Bronchial epithelial cell (primary cell): ENCODE results near the gene FLCN. TPM values are rescaled to one million over a fixed set of nuclear protein-coding genes. Genes with fewer than 3 reads are reported as not detected.

Experiments used
- DNase-seq: peaks from one replicate; pipeline ENCODE4 v3.0.0-alpha.2; 2010; ENCODE audit warnings: low read depth
- FAIRE-seq: peaks from 2 replicates; lab custom pipeline; 2011; peaks lifted over from hg19 to GRCh38; lab: Jason Lieb, UNC
- H3K27me3 ChIP-seq: 2 replicates; pipeline ENCODE4 v1.5.1; 2011; ENCODE audit warnings: low read length; ENCODE audit not compliant: control insufficient read depth, insufficient read depth
- H3K36me3 ChIP-seq: 2 replicates; pipeline ENCODE4 v1.5.1; 2011; ENCODE audit warnings: low read length; ENCODE audit not compliant: control insufficient read depth, insufficient read depth
- H3K4me3 ChIP-seq: 2 replicates; pipeline ENCODE4 v1.5.1; 2011; ENCODE audit warnings: mild to moderate bottlenecking, low read depth, low read length, control low read depth
- total RNA-seq: library from RNA; depleted of rRNA; stranded (reverse); fragments of >200 nt; gene quantifications from 2 replicates; pipeline ENCODE4 v1.2.1, GENCODE V29; 2014
- TF ChIP-seq, protein P1 (sequence below): IDR thresholded peaks from 2 replicates; pipeline ENCODE4 v1.5.1; 2011; ENCODE audit warnings: mild to moderate bottlenecking, moderate library complexity, low read length, control low read depth, inconsistent platforms; ENCODE audit not compliant: insufficient read depth, severe bottlenecking

FLCN gene
- total RNA-seq, 1 donor from 2014 or later, result 51.1 TPM

DNA sequence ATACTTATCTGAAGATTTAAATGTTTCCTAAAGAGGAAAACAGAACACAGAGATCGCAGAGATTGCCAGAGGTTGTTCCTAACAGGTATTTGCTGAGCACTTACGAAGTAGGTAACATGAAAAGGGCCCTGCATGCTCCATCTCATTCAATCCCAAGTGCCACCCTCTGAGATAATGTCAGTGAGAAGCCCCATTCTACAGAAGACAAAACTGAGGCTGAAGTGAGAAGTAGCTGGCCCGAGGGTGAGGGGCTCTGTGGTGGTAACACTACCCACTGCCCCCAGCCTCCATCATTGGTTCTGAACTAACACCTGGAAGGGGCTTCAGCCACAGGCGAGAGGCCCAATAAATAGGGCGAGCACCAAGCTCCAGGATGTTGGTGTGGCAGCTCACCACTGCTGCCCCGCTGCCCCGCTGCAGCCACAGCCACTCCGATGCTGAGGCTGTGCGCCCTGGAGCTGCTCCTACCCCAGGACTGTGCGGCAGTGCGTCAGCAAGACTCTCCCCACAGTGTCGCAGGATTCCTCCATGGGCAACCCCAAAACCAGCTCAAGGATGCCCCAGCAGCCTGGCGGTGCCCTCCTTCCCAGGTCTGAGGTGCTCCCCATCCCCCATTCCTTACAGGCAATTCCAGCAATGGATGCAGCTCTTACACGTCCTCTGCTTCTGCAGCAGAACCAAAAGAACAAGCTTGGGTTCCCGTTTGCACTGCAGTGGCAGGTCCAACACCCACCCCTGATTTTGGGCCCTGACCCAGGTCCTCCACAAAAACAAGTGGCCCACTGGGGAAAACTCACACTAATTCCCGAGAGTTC, 10.3 kb downstream of the FLCN start:
- peaks cover 52% of the 10 kb centered on the region for H3K36me3 ChIP-seq

DNA sequence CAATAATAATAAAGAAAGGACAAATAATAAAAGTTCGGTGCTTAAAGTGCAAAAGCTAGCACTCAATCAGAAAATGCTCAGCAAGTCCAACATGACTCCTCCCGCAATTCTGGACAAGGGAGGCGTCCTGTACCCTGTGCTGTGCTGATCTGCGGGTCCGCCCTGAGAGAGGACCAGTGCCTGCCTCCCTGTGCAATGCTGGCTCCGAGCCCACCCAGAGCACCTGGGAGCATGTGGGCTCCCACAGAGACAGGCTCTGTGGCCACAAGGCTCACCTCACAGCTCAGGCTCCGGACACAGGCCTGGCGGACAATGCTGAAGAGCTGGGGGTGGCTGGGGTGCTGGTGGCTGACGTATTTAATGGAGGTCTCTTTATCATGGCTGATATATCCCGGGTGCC, 11.1 kb downstream of the FLCN start:
- TF ChIP-seq, protein P1, sequence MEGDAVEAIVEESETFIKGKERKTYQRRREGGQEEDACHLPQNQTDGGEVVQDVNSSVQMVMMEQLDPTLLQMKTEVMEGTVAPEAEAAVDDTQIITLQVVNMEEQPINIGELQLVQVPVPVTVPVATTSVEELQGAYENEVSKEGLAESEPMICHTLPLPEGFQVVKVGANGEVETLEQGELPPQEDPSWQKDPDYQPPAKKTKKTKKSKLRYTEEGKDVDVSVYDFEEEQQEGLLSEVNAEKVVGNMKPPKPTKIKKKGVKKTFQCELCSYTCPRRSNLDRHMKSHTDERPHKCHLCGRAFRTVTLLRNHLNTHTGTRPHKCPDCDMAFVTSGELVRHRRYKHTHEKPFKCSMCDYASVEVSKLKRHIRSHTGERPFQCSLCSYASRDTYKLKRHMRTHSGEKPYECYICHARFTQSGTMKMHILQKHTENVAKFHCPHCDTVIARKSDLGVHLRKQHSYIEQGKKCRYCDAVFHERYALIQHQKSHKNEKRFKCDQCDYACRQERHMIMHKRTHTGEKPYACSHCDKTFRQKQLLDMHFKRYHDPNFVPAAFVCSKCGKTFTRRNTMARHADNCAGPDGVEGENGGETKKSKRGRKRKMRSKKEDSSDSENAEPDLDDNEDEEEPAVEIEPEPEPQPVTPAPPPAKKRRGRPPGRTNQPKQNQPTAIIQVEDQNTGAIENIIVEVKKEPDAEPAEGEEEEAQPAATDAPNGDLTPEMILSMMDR, result no peak
- FAIRE-seq, result no peak
- no peaks in the 10 kb centered on the region for H3K27me3 ChIP-seq
- H3K36me3 ChIP-seq, result peaks cover 54% of the 10 kb centered on the region
- DNase-seq, result no peak
- no peak overlapping the region for H3K4me3 ChIP-seq

More for the DNA sequence above, 10.3 kb downstream of the FLCN start:
- TF ChIP-seq, protein P1, result no peak
- FAIRE-seq, result no peak
- H3K4me3 ChIP-seq, result no peak overlapping the region
- H3K27me3 ChIP-seq, result no peaks in the 10 kb centered on the region
- no peak for DNase-seq

DNA sequence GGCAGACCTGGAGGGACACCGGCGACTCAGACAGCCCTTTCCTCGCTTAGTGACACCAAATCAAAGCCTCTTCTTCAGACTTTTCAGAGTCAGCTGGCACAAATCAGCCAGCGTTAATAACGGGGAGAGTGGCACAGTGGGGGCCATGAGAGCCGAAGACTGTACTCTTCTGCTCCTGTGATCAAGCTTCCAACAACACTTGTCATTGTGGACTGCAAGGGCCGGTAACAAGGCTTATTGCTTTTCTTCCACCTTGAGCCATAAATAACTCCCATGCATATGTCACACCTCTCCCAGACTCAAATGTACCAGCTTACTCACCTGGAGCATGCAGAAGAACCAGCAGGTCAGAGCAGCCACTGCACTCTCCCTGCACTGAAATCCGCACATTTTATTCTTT, 12.8 kb downstream of the FLCN start:
- FAIRE-seq (no peak), DNase-seq (no peak)
- no peaks in the 10 kb centered on the region for H3K27me3 ChIP-seq
- TF ChIP-seq, protein P1, result no peak
- peaks cover 58% of the 10 kb centered on the region for H3K36me3 ChIP-seq
- no peak overlapping the region for H3K4me3 ChIP-seq

DNA sequence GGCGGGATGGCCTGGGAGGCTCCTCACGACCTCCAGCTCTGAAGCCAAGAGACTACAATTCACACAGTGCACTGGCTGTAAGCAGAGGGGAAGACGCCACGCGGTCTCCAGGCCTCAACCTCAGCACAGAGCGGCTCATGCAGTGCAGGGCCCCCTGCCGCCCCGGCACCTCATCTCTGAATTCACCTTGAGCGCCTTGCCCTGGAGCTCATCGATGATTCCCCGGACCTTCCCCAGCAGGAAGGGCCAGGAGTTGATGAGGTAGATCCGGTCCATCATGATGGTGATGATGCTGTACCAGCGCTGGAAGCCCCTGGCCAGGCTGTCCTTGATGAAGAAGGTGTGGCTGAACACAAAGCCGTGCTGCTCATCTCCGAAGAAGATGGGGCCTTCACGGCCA, 13.2 kb downstream of the FLCN start:
- no peak for FAIRE-seq
- TF ChIP-seq, protein P1, result no peak
- no peaks in the 10 kb centered on the region for H3K27me3 ChIP-seq
- H3K4me3 ChIP-seq, result no peak overlapping the region
- DNase-seq, result no peak
- H3K36me3 ChIP-seq, result peaks cover 59% of the 10 kb centered on the region

DNA sequence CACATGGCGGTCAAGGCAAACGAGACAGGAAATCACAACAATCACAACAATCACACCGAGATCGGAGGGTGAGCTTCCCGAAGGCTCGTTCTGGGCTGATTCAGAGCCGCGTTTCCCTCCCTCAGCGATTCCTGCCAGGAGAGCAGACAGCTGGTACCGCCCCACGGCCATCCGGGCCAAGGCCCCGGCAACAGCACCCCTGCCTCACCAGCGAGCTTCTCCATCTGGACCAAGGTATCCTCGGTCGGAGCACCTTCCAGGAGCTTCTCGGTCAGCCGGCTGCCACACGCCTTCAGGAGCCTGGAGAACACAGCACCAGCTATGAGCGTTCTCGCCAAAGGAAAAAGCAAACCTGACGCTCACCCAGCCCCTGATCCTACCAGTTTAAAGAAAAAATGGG, 15.6 kb downstream of the FLCN start:
- no peaks in the 10 kb centered on the region for H3K27me3 ChIP-seq
- no peak for FAIRE-seq
- DNase-seq, result no peak
- peaks cover 49% of the 10 kb centered on the region for H3K36me3 ChIP-seq
- H3K4me3 ChIP-seq, result no peak overlapping the region
- TF ChIP-seq, protein P1, result no peak
